Suprapubic skin (tissue), 4 donors: ENCODE results near the gene PLEKHG5.

Source experiments
- CTCF ChIP-seq, 2 donors: fragments of 200-600 bp in 1 of 2; fragments of 450-650 bp in 1 of 2; sonication (generic) in 1 of 2; IDR thresholded peaks; one replicate each; pipeline ENCODE4 v1.5.1; 2016 to 2019; ENCODE audit warnings: antibody characterized with exemption in 2 of 2, mild to moderate bottlenecking in 1 of 2, moderate library complexity in 1 of 2
- EP300 ChIP-seq: sonication (generic); formaldehyde crosslinking; IDR thresholded peaks from one replicate; pipeline ENCODE4 v1.6.1; 2017; ENCODE audit warnings: antibody characterized with exemption
- POLR2AphosphoS5 ChIP-seq, 3 donors: sonication (generic); formaldehyde crosslinking; IDR thresholded peaks; one replicate each; pipeline ENCODE4 v1.6.1; 2017; ENCODE audit warnings: antibody characterized with exemption in 3 of 3

- TF ChIP-seq CTCF (IDR thresholded peaks at IDR 0.05) (no peak), POLR2AphosphoS5 (IDR thresholded peaks at IDR 0.05) (no peak), EP300 (no peak)
These were observed 6.6 kb upstream of the PLEKHG5 start for GRCh38 chr1:6497867-6498575.
